UCSD-AML1 (cell line): ENCODE measurements around the gene RHBG.

Experiments
- DNase-seq: peaks from one replicate; lab custom pipeline; 2025; ENCODE audit not compliant: unreplicated experiment; lab: John Stamatoyannopoulos, UW

RHBG gene

GRCh38 chr1:156386134-156386901, 17.3 kb downstream of the RHBG start:
- DNase-seq, result no peak

DNA sequence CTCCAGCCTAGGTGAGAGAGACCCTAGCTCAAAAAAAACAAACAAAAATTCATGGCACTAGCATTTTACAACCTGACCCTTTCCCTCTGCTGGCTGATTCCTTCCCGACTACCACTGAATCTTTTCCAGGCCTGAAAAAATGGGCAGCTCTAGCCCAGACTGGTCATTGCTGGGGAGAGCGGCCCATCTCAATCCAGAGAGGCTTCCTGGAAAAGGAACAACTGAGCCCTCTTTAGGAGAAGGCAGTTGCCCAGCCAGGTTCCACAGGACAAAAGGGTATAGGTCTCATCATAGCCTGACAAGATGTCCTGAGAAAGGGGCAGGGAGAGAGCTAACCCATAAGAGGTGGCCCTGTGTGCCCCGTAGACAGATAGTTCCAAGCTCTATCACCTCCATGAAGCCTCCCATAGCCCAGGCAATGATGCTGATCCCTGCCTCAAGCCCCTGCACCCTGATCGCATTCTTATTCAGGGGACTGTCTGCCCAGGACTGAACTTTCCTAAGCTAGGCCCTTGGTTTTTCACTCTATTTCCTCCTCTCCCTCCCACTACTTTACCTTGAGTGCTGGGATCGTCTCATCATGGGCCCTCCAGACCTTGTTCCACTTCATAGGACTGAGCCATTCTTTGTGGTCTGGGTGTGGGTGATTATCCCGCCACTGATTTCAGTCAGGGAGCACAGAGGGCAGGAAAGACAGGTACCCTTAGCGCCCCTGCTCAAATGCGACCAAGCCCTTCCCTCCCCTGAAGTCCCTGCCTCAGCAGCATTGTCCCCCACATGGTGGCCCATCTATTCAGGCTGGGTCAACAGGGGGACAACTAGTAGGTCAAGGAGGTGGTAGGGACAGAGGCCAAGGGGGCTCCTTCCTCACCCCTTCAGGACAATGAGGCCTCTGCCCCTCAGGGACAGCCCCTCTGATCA, 18.2 kb downstream of the RHBG start:
- no peak for DNase-seq

DNA sequence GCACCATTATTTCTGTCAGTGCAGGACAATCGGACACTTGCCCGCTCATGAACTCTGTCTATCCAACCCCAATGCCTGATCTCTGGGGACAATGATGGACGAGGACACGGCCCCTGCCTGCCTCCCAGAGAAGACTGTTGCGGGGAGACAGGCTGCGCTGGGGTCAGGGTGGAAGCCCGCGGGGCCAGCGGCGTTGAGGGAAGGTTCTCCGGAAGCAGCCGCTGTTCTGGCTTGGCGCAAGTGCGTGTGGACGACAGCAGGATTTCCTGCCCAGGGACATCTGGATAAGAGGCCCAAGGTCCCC, 18.8 kb downstream of the RHBG start:
- DNase-seq, result no peak

DNA sequence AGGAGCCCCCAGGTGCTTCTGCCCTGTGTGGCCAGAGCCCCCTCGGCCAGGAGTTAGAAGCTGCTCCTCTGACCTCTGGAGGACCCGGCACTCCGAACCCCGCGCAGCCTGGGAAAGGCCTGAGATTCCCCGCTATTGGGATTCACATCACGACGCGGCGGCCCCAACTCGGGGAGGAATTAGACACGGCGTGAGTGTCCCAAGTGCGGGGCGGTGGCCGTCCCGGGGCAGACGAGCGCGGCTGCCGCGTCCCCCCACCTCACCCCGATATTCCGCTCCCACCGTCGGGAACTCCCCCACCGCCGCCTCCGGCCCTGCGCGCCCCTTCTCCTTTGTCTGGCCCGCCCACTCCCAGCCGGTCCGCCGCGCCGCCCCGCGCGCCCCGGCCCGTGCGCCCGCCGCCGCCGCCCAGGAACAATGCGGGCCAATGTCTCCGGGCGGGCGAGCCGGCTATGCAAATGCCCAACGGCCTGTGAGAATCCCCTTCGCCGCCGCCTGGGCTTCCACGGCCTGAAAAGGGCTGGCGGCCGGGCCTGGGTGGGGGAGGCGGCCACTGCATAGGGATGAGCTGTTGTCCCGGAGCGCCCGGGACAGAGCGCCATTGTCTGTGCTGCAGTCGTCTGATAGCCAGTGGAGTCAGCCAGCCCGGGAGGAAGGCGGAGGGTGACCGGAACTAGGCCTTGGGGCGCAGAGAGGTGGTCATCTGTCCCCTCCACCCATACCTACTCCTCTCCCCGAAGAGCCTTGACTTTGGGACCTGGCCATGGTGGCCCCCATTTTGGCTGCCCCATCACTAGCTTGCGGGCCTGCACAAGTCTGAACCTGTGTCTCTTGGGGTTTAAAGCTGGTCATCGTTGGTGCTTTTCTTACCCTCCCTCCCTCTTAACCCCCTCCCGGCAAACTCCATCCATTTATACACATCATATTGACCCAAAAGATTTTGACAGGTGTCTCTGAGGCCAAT, 19.4 kb downstream of the RHBG start:
- no peak for DNase-seq

DNA sequence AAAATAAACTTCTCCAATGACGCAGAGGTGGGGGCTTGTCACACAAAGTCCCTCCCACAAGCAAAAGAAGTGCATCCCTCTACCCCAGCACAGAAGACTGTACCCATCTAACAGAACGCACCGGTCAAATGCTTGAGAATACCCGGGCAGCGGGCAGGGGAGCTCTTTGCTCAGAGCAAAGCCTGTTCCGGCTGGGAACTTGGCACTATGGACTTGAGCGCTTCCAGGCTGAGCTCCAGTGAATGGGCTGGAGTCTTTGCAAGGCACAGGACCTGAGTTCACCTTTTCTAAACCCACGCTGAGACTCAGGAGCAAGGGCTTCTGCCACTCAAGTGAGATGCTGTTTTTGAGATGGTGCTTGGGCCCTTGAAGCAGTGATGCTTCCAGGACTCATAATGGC, 20.3 kb downstream of the RHBG start:
- no peak for DNase-seq

- no peak for DNase-seq
These were observed 21.7 kb downstream of the RHBG start for GRCh38 chr1:156390469-156391365.

DNA sequence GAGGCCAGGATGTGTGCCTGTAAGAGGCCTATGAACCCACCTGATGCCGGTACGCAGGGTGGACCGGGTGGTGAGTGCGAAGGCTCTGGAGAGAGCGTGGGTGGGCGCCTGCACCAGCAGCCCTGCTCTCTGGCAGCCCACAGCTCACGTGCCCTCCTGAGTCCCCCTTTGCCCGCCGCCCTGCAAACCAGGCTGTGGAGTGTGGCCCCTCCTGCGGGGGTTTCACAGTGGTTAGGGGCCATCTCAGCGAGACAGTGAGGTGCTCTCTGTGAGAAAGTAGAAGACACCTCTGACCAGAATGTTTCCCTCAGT, 22.3 kb downstream of the RHBG start:
- DNase-seq, result no peak

DNA sequence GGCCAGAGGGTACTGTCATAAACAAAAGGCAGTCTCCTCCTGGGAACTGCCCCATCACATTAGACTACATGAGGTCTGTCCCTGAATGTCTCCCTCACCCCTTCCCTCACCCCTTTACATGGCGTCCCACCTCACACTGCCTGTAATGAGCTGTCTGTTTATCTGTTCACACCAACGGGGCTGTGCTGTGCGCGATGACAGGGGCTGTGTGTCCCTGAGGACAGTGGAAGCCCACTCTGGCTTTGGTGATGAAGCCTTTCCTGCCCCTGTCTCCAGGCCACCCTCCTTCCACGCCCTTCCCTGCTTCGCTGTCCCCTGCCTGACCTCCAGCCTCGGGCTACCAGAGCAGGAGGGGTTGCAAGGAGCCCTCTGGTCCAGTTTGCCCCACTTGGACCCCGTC, 22.7 kb downstream of the RHBG start:
- no peak for DNase-seq

DNA sequence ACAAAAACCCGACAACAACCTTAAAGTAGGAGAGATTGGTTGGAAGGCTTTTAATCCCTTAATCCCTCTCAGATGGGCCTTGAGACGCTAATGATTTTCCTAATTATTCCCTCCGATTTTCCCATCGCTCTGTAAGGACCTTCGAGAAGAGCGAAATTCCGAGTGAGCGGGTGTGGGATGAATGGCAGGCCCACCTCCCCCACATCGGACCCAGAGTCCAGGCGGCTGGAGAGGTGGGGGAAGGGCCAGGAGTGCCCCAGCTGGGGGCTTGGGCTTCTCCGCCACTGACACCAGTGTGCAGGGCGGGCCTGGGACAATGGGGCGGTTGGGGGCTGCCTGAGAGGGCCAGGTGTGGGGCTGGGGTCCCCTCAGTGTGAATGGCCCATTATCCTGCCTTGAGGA, 23.4 kb downstream of the RHBG start:
- DNase-seq, result no peak

- DNase-seq, result no peak
These were observed 24.1 kb downstream of the RHBG start for GRCh38 chr1:156393095-156393494.

- no peak for DNase-seq
These were observed 25.1 kb downstream of the RHBG start for GRCh38 chr1:156394082-156394481.

GRCh38 chr1:156394835-156395461, 25.9 kb downstream of the RHBG start:
- DNase-seq, result peak; percentile 41

GRCh38 chr1:156399355-156400125, 30.5 kb downstream of the RHBG start:
- DNase-seq, result no peak

DNA sequence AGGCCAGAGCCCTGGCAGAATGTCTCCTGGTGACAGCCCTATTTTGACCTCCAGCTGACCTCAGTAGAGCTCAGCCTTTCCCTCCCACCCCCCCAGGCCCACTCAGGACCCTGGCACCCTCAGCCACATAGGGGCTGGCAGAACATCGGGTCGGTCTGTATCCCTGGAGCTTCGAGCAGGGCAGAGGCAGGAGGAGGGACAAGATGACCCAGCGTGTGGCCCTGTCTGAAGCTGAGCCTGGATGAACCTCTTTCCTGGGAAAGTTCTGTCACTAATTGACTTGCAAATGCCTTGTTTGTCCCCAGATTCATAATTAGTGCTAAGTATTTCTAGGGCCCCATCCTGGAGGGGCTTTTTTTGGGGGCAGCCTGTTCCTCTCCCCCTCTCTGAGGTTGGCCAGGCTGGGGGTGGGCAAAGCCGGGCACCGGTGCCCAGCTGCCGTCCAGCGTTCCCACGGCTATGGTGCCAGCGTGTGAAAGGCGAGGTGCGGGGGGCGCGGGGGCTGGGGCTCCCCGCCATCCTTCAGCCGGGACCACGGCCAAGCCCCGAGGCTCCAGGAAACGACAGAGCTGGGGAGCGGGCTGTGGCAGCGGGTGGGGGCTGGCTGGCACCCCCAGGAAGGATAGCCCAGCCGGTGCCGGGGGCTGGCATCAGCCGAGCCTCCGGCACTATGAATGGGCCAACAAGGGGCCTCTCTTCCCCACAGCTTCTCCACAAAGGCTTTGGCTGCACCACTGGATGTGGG, 31.4 kb downstream of the RHBG start:
- DNase-seq, result no peak

DNA sequence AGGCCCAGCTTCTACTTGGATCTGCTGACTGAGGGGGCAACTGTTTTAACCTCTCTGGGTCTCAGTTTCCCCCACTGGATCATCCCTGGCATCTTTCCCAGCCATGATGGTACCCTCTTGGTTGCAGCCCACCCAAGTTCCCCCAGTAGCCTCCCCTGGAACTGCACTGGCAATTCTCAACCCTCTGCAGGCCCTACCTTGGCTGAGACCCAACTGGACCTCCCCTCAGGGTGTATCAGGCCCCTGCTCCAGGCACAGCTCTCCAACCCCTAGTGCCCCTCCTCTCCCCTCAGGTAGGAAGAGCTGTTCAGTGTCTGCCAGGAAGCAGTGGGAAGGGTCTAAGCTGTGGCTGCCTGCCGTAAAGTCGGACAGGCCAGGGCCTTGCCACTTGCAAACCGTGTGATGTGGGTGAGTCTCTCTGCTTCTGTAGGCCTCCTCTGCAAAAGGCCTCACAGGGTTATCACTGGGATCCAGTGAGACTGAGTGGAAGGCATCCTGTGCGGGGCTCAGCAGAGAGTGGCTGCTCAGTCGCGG, 32.1 kb downstream of the RHBG start:
- no peak for DNase-seq

DNA sequence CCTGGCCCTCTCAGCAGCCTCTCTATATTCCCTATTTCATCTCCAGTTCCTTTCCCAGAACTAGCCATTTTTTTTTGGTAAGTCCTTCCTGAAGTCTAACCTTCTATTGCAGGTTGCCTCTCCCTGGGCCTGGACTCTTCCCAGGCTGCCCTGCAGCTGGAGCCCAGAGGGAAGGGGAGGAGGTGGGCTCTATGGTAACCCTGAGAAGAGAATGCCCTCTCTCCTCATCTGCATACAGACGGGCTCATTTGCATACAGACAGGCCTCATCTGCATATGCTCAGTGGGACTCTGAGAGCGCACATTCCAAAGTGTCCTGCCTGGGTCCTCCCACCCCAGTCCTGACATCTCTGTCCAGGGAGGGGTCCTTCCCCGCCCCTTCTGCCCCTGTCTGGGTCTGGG, 32.7 kb downstream of the RHBG start:
- DNase-seq, result no peak

DNA sequence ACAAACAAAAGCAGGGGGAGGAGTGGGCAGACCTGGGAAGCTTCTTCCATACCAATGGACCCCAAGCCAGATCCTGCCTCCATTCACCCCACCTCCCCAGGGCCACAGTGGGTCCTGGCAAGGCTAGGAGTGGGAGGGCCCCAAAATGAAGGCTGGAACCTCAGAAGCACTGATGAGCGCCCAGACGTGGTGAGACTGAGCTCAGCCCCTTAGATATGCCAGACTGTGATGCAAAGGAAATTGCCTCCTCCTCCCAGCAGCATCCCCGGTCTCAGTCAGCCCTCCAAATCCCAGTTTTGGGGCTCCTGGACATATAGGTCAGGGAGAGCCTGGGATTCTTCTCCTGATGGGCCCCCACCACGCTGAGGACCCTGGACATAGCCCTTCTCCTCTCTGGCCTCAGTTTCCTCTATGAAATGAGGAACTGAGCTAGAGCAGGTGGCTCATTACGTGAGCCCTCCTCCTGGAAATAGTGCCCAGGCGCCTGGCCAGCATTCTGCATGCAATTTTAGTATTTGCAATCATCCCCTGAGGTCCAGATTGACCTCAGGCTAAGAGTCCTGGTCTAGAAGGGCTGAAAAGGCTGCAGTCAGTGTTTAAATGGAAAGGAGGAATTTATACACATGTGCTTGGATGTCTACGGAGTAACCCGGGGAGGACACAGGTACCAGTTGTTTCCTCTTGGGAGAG, 33.5 kb downstream of the RHBG start:
- no peak for DNase-seq

DNA sequence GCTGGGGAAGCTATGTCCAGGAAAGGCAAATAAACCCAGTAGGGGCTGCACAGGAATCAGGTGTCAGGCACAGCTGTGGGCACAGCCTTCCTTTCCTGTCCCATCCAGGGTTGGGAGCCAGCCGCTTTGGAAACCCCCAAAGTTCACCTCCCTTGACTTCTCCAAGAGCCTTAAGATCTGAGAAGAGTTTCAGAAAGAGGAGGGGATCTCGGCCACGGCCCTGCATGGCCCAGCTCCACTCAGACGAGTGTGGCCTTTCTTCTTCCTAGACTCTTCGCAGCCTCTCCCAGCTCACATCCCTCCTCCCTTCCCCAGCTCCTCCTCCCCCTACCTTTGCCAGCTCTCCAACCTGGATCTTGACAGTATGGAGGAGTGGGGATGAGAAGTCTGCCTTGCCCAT, 36.7 kb downstream of the RHBG start:
- DNase-seq, result no peak
